HG02870 (cell line): ENCODE data around the gene CYBC1.

ENCODE experiments used
- ATAC-seq: cut with Tn5 transposase; IDR thresholded peaks from one replicate; pipeline ENCODE4 v1.9.1; 2021; ENCODE audit warnings: mild to moderate bottlenecking, moderate library complexity; ENCODE audit not compliant: unreplicated experiment

The CYBC1 gene

DNA sequence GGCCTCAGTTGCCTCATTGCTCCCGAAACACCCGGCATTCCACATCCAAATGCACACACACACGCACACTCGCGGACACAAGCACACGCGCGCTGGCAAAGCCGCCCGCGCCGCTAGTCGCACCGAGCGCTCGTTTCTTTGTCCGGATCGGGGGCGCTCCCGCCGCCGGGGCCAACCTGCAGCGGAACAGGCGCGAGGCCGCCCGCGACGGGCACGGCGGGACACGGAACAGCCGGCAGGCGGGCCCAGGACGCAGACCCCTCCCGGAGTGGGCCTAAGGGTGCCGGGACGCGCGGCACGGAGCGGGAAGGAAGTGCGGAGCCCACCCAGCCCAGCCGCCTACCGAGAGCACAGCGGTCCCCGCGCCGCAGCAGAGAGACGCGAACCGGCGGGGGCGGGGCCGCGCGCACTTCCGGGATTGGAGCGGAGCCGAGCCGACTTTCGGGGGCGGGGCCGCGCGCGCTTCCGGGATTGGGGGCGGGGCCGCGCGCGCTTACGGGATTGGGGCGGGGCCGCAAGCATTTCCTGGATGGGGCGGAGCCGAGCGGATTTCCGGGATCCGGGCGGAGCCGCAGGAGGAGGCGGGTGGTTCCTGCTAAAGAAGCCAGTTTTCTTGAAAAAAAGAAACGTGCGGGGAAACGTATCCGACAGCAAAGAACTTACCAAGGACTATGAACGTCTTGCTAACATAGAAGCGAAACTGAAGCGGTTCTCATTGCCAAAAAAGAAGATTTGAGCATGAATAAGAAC, at the start of gene CYBC1:
CYBC1 (minus strand) TSS at position 396 of the 750 bp plus-strand sequence. CDS start 1,498 bp downstream, outside the sequence.
- peak; percentile 66 for ATAC-seq

DNA sequence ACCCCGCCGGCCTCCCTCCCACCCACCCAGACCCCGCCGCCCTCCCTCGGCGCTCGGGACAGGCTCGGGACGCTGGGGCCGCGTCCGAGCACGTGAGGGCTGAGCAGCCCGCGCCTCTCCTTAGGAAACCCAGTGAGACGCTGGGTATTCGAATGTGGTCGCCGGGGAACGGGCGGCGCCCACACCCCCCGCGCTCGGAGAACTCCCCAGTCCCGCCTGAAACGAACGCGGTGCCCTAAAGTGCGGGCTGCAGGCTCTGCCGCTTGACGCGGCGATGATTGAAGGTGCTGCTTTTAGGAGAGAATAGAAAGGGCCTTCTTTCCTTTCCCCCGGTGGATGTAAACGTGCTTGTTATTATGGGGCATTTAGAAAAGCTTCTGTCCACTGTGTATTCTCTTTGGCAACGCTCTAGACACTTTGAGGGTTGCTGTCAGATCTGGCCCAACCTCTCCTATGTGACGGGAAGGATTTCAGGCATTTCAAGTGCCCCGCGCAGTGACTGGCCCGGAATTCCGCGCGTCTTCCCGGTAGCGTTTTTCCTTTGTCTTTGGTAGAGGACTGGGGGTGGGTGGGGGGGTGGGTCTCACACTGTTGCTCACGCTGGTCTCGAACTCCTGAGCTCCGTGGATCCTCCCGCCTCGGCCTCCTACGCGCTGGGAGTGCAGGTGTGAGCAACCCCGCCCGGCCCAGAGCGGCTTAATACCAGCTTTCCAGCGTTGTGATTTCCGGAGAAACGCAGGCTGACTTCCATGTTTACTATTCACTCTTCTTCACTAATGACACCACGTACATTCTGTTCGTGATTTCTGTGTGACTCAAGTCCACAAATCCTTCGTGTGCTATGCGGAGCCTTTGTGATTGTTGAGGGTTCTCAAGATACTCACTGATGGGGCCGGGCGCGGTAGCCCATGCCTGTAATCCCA, 47.2 kb upstream of the CYBC1 start:
- no peak for ATAC-seq

DNA sequence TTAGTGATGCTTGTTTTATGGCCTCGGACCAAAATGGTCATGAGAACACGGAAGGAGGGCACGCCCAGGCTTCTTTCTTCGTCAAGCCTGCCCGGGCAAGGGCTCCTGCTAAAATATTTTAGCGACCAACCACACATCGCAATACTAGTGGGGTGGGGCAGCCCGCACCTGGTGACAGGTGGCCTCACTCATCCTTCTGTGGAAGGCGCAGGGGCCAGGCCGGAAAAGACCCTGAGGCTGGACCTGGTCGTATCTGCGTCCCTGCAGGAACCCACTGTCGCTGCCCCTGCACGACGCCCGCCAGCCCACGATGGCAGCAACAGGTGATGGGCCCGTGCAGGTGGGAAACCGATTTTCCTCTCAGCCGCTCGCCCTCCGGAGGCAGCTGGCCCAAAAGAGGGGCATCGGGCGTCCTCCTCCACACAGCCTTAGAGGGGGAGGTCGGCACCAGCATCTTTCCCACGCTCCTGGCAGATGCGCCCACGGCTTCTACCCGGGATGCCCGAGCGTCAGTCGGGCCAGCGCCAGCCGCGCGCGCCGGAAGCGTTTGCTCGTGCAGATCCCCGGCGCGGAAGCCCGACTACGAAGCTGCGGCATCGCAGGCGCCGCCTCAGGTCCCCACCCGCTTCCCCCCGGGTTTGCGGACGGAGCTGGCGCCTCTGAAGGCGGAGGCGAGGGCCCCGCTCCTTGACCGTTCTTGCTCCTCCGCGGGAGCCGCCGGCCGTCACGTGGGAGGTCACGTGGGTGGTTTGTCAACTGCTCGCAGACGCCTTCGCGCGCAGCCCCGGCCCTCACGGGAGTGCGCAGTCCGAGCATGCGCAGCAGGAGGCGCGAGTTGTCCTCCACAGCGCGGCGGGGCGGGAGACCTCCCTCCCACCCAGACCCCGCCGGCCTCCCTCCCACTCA, 46.2 kb upstream of the CYBC1 start:
- peak; percentile 54 for ATAC-seq

DNA sequence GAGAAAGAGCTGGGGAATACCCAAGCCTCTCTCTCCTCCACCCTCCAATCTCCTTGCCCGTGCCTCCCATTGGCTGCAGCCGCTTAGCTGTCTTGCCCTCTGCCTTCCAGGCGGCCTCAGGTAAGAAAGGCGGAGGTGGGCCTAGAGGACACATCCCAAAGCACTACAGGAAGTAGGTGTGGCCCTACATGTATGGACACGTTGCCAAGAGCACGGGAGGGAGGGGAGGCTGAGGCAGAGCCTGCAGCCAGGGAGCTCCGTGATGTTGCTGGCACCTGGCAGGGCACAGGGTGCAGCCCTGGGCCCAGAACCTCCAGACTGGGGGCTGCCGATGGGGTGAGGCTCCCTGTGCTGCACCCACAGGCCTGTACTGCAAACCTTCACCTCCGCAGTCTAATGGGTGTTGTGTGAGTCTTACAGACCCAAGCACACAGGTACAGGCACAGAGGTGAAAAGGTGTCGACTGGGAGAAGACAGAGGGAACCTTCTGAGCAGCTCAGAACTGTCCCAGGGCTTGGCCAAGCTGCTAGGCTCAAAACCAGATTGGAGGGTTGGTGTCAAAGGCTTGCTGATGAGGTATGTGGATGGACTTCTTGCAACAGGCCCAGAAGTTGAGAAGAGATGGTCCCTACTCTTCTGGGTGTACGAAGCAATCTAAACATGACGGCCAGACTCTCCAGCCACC, 45.4 kb upstream of the CYBC1 start:
- ATAC-seq: no peak

DNA sequence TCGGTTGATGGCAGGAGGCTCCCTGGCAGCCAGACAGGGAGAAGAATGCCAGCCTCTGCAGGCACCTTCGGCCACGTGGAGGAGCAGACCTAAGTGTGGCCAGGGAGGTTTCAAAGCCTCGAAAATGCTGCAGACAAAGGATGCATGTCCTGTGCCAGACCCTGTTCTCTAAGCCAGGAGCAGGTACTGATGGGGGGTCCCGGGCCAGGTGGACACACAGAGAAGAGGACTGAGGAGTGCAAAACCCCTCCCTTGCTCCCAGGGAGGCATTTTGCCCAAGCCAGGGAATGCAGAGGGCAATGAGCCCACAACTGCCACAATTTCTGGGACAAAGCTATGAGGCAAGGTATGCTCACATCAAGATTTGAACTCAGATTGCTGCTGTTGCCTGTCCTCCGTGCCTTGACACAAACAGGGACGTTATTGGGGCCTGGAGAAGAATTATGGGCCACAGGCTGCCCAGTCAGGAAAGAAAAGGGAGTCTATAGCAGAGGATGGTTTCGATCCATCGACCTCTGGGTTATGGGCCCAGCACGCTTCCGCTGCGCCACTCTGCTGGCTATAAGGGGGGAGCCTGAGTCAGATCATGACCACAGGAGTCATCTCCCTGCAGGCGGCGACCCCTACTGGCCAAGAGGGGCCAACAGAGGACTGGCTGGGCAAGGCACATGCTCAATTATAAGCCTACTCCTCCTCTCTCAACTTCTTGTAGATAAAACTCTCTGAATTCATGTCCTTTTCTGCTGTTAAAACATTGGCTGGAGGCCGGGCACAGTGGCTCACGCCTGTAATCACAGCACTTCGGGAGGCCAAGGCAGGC, 43.9 kb upstream of the CYBC1 start:
- ATAC-seq: peak; percentile 60

DNA sequence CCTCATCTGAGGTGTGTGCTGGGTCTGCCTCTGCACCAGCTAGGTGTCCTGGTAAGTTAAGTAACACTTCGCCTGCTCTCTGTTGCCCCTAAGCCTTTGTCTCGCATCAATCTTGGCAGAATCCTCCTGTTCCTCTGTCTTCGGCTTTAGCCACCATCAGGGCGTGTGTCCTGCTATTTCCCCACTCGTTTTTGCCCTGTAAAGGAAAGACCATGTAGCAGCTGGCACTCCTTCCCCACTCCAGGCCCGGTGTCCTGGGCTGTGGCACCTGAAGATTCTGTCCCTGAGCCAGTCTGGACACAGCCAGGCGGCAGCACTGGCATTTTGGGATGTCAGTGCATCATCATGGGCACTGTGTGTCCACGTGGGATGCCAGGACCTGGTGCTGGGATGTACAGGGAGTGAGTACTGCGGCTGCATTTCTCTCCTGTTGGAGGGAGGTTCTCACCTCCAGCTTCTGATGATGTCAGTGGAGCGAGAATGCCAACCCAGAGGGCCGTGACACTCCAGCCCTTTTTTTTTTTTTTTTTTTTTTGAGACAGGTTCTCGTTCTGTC, 42.8 kb upstream of the CYBC1 start:
- ATAC-seq: no peak

DNA sequence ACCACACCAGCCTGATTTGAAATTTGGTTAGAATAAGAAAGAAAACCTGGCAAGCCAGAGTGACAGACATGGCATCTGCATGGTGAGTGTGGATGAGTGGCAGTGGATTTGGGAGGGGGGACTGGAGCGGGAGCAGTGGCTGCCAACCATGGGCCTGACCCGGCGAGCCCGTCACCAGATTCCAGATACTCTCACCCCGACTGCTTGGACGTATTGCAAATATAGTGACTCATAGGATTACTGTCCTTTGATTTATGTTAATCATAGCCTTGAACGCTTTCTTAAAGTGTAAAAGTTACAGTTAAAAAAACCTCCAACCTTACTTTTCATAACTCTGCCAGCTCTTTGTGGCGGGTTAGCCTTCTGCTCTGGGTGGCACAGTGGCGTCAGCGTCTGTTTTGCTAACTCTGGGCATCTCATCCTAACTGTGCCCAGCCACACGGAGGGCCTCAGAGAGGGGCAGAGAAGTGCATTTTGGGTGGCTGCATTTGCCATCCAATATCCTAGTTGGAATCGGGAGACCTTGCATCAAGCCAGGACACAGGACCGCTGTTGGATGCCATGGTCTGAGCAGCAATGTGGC, 42.2 kb upstream of the CYBC1 start:
- ATAC-seq: no peak

DNA sequence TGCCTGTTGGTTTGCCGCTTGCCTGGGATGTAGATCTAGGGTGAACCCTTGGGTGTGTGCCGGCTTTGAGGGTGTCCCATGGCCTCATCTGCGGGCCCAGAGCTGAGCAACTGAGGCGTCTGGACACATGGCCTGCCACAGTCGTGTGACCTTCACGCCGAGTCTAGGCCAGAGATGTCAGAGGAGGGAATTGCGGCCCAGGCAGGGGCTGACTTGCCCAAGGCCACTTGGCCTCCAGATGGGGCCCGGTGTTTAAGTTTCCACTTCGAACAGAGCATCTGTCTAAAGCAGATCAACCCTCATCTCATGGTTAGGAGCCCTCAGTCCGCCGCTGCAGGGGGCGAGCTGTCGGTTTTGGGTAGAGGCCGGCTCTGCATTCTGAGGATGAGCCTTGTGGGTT, 41.0 kb upstream of the CYBC1 start:
- ATAC-seq: no peak

DNA sequence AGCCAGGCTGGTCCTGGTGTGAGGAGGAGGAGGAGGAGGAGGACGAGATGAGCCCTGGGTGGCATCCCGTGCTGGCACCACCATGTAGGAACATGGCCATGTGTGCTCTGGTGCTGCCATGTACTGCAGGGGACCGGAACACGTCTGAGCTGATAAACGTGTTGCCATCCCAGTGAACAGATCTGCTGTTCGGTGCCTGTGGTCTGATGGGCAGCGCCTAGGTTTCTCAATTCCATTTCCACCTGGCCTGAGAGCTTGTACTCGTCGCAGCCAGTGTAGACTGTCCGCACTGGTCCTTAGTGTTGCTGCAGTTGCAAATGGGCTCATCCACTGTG, 40.6 kb upstream of the CYBC1 start:
- no peak for ATAC-seq

DNA sequence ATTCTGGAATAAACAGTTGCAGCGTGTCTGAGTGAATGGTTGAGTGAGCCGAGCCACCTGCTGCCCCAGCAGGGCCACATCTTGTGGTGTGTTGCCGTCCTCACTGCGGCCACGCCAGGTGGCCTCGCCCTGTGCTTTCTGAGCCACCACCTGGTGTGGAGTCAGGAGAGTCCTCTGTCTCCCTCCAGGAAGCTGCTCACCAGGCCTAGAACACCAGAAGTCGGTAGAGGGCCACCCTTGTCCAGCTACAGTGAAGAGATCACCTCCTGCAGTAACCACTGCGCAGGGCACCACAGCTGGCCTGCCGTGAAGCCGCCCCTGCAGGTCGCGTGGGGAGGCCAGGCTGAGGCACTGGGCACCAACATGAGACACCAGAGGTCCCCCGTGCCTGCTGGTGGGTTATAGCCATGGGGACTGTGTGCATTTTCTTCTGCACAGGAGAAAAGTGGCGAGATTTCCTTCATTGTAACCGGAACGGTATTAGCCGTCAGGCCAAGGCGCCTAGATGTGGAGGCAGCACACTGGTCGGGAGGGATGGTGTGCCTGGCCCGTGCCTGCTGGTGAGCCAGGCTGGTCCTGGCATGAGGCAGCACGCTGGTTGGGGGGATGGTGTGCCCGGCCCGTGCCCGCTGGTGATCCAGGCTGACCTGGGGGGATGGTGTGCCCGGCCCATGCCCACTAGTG, 40.1 kb upstream of the CYBC1 start:
- ATAC-seq: no peak

DNA sequence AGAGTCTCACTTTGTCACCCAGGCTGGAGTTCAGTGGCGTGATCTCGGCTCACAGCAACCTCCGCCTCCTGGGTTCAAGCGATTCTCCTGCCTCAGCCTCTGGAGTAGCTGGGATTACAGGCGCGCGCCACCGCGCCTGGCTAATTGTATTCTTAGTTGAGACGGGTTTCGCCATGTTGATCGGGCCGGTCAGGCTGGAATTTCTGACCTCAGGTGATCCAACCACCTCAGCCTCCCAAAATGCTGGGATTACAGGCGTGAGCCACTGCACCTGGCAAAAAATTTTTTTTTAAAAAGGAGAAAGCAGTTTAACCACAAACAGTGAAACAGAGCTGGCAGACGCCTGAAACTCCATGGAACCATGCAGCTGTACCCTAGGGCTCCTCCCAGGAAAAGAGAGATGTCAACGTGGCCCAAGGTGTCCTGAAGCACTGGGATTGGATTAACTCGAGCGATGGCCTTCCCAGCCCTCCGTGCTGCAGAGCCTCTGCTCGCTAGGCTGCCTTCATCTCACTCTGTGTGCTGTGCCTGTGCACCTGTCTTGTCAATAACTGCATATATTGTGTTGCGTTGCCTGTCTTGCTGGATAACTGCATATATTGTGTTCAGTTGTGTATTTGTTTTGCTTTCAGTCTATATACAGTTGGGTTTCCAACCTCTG, 39.4 kb upstream of the CYBC1 start:
- no peak for ATAC-seq

DNA sequence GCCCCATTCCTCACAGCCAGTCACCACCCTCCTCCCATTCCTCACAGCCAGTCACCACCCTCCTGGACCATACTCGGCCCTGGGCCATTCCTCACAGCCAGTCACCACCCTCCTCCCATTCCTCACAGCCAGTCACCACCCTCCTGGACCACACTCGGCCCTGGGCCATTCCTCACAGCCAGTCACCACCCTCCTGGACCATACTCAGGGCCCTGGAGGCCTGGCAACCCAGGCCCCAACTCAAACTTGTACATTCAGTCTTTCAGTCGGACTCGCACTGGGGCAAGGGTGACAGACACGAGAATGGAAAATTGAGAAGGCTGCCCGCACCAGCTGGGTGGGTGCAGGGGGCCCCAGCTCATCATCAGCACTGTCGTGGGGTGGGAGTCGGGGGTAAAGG, 38.6 kb upstream of the CYBC1 start:
- ATAC-seq: no peak

DNA sequence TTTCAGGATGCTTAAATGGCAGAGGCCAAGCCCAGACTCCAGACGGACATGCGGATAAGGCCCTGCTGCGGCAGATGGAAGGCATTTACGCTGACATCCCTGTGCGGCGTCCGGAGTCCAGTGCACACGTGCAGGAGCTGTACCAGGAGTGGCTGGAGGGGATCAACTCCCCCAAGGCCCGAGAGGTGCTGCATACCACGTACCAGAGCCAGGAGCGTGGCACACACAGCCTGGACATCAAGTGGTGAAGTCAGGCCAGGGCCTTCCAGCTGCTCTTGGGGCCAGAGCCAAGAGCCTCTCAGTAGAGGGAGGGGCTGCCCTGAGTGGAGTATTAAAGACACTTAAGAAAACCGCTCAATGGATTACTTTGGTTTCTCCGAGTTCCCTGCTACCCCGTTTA, 37.4 kb upstream of the CYBC1 start:
- ATAC-seq: no peak

DNA sequence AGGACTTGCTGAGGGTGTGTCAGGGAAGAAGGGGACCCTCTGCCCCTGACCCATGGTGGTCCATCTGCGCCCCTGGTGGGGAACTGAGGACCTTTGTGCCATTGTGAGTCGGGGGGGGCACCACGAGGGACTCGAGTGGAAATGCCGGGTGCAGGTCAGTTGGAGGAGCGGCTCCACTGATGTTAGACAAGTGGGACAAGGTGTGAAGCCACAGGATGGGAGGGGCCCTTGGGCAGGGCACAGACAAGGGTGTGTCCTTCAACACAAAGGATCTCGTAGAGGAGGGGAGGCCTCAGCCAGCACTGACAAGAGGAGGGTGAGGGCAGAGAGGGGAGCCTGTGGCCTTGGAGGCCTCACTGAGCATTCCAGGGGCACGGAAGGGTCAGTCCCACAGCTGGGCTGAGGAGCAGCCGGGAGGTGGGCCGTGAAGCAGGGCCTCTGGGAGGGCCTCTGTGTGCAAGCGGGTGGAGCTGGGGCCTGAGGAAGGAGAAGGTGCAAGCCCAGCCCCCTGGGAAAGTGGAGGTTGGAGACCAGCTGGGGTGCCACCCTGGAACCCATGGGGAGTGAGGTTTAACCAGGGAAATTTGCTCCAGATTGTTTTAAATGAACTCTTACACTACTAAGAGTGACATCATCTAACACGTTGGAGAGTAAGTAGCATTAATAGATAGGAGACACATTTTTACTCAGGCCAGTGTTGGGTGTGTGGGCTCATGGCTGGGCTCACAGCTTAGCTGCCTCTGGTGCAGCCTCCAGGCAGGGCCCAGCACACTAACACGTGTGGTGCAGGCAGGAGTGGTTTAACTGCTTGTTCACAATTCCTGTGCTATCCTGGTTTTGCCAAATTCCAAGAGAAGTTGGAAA, 35.9 kb upstream of the CYBC1 start:
- no peak for ATAC-seq

DNA sequence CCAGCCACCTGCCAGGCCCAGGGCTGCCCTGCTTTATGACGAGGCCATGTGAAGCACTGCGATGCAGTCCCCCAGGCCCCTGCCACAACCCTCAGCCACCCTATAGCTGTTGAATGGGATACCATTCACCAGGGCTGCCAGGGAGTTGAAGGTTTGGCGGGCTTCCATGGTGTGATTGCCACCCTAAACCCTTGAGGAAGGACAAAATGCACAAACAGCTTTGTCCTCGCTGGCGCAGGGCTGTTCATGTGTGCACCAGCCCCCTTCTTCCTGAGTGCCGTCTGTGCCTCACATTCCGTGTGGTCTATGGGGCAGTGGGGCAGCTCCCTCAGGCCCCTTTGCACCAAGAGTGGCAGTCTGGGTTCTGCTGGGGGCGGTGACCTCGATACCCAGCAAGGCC, 33.3 kb upstream of the CYBC1 start:
- ATAC-seq: no peak

DNA sequence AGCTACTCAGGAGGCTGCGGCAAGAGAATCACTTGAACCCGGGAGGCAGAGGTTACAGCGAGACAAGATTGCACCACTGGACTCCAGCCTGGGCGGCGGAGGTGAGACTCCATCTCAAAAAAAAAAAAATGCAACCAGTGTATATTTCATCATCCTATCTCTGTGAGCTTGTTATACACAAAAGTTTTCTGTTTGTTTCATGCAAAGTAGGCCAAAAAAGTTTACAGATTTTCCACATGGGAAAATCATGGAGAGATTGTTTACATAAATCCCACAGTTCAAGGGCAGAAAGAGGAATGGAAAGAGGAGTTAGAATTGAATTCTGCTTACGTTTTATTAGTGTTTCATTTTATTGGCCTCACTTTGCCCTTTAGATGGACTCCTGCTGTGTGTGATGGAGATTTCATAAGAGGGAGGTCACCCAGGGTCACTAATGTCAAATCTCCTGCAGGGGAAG, 32.7 kb upstream of the CYBC1 start:
- ATAC-seq: no peak

DNA sequence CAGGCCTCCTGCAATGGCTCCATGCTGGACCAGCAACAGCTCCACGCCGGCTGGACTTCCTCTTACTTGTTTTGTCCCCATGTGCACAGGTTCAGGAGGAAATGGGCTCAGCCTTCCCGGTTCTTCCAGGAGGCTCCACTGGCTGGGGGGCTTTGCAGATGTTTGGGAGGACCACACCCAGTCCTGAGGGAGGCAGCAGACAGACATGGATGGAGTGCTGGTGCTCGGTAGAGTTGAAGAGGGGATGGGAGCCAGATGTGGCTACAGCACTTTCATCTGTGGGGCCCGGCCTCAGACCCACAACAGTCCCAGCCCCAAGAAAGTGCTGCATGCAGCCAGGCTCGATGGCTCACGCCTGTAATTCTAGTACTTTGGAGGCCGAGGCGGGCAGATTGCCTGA, 29.8 kb upstream of the CYBC1 start:
- no peak for ATAC-seq
